GM19372 (cell line): ENCODE data around the gene KRTAP2-3.
"Not testable (repeated sequence)": the region's sequence is repeated elsewhere in the genome, so short reads cannot be mapped to it uniquely, and the experiment has no call there.

ENCODE experiments used
- ATAC-seq: cut with Tn5 transposase; IDR thresholded peaks from one replicate; pipeline ENCODE4 v1.9.1; 2021; ENCODE audit warnings: mild to moderate bottlenecking, low read depth, moderate library complexity; ENCODE audit not compliant: unreplicated experiment

Gene KRTAP2-3

GRCh38 chr17:41060052-41060604 is at the start of gene KRTAP2-3:
TSS of gene KRTAP2-3 (minus strand) at chr17:41060114. CDS start at chr17:41060050, 64 bp downstream.
- no peak for ATAC-seq

- ATAC-seq, result not testable (repeated sequence)
Observed at GRCh38 chr17:41108728-41109386, 48.9 kb upstream of the KRTAP2-3 start.

- ATAC-seq, result no peak
Observed at GRCh38 chr17:41107941-41108450, 48.1 kb upstream of the KRTAP2-3 start.

- not testable (repeated sequence) for ATAC-seq
Observed at GRCh38 chr17:41105347-41105746, 45.4 kb upstream of the KRTAP2-3 start, which contains the start of gene KRTAP4-9. TSS of gene KRTAP4-9 (plus strand) at chr17:41105389. CDS start at chr17:41105389, 0 bp downstream.

GRCh38 chr17:41104386-41105038 is 44.6 kb upstream of the KRTAP2-3 start:
- not testable (repeated sequence) for ATAC-seq

- ATAC-seq, result no peak
Observed at GRCh38 chr17:41103896-41104295, 44.0 kb upstream of the KRTAP2-3 start.

- ATAC-seq, result no peak
Observed at GRCh38 chr17:41101586-41102259, 41.8 kb upstream of the KRTAP2-3 start, which contains the start of gene KRTAP4-16. TSS of gene KRTAP4-16 (minus strand) at chr17:41102209. CDS start at chr17:41102209, 0 bp downstream.

GRCh38 chr17:41099682-41100480 is 40.0 kb upstream of the KRTAP2-3 start:
- ATAC-seq, result not testable (repeated sequence)

- ATAC-seq, result no peak
Observed at GRCh38 chr17:41098481-41098880, 38.6 kb upstream of the KRTAP2-3 start.

- no peak for ATAC-seq
Observed at GRCh38 chr17:41098042-41098441, 38.1 kb upstream of the KRTAP2-3 start, which contains the start of gene KRTAP4-8. TSS of gene KRTAP4-8 (minus strand) at chr17:41098142. CDS start at chr17:41098084, 58 bp downstream.

- ATAC-seq, result no peak
Observed at GRCh38 chr17:41096055-41096454, 36.1 kb upstream of the KRTAP2-3 start.

GRCh38 chr17:41088760-41089352 is 28.9 kb upstream of the KRTAP2-3 start:
- ATAC-seq, result not testable (repeated sequence)

GRCh38 chr17:41084100-41084856 is 24.4 kb upstream of the KRTAP2-3 start, which contains the start of gene KRTAP4-7:
TSS of gene KRTAP4-7 (plus strand) at chr17:41084150. CDS start at chr17:41084207, 57 bp downstream.
- ATAC-seq, result not testable (repeated sequence)

GRCh38 chr17:41083427-41083826 is 23.5 kb upstream of the KRTAP2-3 start:
- ATAC-seq, result not testable (repeated sequence)

- ATAC-seq, result no peak
Observed at GRCh38 chr17:41082626-41083025, 22.7 kb upstream of the KRTAP2-3 start.

GRCh38 chr17:41076788-41077187 is 16.9 kb upstream of the KRTAP2-3 start:
- no peak for ATAC-seq

GRCh38 chr17:41073676-41074075 is 13.8 kb upstream of the KRTAP2-3 start:
- ATAC-seq, result no peak

- ATAC-seq, result no peak
Observed at GRCh38 chr17:41071606-41072360, 11.9 kb upstream of the KRTAP2-3 start.
